HepG2 (cell line): Measurements from ENCODE around the gene DSCAML1.

Source experiments
- HNF4A ChIP-seq: sonication (generic); formaldehyde crosslinking; IDR thresholded peaks from 2 replicates; pipeline ENCODE4 v1.4.0; 2020; ENCODE audit warnings: missing genetic modification reagents
- HNRNPK ChIP-seq: fragments of 200-400 bp; formaldehyde crosslinking; IDR thresholded peaks from 2 replicates; pipeline ENCODE4 v1.6.1; 2018; ENCODE audit warnings: low read length, low read depth, moderate library complexity, mild to moderate bottlenecking; ENCODE audit not compliant: poor library complexity, severe bottlenecking
- KLF6 ChIP-seq: IDR thresholded peaks from 2 replicates; pipeline ENCODE4 v1.8.0; 2016; ENCODE audit warnings: missing biosample characterization, missing genetic modification reagents
- MYC ChIP-seq: sonication (generic); formaldehyde crosslinking; IDR thresholded peaks from 2 replicates; pipeline ENCODE4 v1.9.0; 2021; ENCODE audit warnings: missing genetic modification reagents, borderline replicate concordance
- NBN ChIP-seq: fragments of 450-650 bp; conservative IDR thresholded peaks from 2 replicates; pipeline ENCODE4 v1.6.1; 2017
- NFE2 ChIP-seq: sonication (generic); formaldehyde crosslinking; IDR thresholded peaks from 2 replicates; pipeline ENCODE4 v1.4.0; 2020; ENCODE audit warnings: missing genetic modification reagents
- SIN3A ChIP-seq: IDR thresholded peaks from 2 replicates; pipeline ENCODE4 v1.6.1; 2011; ENCODE audit warnings: low read depth, mild to moderate bottlenecking, control low read depth, low read length, borderline replicate concordance
- SRSF4 ChIP-seq: fragments of 200-400 bp; formaldehyde crosslinking; IDR thresholded peaks from one replicate; pipeline ENCODE4 v1.6.1; 2018; ENCODE audit warnings: mild to moderate bottlenecking, low read depth, low read length, moderate library complexity; ENCODE audit not compliant: poor library complexity, severe bottlenecking
- TEAD2 ChIP-seq: sonication (generic); formaldehyde crosslinking; IDR thresholded peaks from 2 replicates; pipeline ENCODE4 v1.9.0; 2021; ENCODE audit warnings: missing genetic modification reagents
- THAP11 ChIP-seq: IDR thresholded peaks from 2 replicates; pipeline ENCODE4 v1.6.1; 2016; ENCODE audit warnings: missing biosample characterization, missing genetic modification reagents

DNA sequence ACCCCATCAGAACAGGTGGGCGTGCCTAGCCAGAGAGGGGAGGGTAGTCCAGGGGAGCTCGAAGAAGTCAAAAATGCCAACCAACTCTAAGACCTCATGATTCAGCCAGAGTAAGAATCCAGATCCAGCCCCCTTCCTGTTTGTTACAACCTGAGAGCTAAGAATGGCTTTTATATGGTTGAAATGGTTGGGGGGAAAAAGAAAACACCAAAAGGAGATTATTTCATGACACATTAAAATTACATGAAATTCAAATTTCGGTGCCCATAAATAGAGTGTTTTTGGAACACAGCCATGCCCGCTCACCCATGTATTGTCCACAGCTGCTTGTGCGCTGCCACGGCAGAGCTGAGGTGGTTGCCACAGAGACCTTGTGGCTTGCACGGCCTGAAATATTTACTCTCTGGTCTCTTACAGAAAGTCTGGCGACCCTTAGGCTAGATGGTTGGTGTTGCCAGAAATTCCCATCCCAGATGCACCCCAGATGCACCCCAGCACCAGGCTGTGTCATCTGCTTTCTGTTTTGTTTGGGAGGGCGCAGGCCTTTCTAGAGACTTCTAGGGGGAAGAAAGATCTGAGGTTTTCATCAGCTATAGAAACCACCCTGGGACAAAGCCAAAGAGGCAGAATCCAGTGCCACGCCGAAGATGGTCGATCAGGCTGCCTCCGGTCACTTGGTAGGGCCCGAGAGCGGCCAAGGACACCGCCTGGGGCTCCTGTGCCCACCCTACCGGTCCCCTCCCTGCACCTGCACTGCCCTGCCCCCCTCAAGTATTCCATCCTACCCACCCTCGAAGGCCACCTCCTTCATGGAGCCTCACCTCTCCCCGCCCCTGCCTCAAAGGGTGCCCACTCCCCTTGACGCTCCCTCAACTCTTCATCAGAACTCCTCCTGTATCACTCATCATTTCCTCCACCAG is 80.2 kb downstream of the DSCAML1 start:
- TF ChIP-seq TEAD2 (no peak), NBN (no peak), SRSF4 (no peak), SIN3A (no peak), THAP11 (CRISPR knock-in tag) (no peak), HNF4A (CRISPR knock-in tag) (no peak), MYC (CRISPR knock-in tag) (no peak), HNRNPK (no peak), NFE2 (CRISPR knock-in tag) (no peak), KLF6 (CRISPR knock-in tag) (no peak)
